ENCODE results near the gene ADAMTSL1.

ADAMTSL1 gene

DNA sequence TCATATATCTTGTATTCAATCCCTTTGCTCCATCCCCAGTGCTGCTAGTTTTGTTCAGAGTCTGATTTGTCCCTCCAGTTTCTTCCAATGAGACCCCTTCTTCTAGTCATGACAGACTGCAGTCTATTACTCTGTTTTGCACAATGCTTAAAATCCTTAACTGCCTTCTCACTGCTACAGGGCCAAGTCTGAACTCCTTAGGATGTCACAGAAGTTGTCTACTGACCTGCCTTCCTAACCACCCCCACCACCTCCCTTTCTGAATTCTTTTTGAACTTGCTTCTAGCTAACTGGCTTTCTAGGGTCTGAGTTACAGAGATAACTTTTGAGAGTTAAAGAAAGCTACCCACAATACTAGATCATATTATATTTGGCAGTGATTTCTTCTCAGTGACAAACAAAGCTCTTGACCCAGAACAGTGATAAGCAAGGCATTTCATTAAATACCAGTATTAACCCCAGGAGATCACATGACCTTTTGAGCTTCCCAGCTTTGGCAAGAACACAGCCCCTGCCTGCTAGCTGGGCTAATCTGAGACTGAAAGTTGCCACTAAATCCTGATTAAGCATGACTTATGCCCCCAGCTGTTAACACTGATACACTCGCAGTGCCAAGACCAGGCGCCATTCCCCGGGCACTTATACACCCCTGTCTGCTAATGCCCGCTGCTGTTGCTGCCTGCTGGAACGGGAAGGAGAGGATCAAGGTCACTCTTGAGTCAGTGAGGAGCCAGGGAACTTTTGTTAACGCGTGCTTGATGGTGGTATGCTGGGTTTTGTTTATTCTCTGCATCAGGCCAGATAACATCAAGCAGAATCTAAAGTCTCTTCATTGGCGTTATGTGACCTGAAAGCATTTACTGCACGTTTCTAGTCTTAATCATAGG is 36.4 kb upstream of the ADAMTSL1 start:
- H3K4me3 ChIP-seq (replicated peaks in 1 of 2; ENCODE audit: low read depth in 2 of 2, low read length in 2 of 2) = peak overlapping the region in 1 of 2 donors; percentile 39
- peak; percentile 49 to 68 for DNase-seq (ENCODE audit: low read depth in 2 of 2)
- TF ChIP-seq CTCF (IDR thresholded peaks at IDR 0.05; ENCODE audit: low read depth, low read length) = no peak

DNA sequence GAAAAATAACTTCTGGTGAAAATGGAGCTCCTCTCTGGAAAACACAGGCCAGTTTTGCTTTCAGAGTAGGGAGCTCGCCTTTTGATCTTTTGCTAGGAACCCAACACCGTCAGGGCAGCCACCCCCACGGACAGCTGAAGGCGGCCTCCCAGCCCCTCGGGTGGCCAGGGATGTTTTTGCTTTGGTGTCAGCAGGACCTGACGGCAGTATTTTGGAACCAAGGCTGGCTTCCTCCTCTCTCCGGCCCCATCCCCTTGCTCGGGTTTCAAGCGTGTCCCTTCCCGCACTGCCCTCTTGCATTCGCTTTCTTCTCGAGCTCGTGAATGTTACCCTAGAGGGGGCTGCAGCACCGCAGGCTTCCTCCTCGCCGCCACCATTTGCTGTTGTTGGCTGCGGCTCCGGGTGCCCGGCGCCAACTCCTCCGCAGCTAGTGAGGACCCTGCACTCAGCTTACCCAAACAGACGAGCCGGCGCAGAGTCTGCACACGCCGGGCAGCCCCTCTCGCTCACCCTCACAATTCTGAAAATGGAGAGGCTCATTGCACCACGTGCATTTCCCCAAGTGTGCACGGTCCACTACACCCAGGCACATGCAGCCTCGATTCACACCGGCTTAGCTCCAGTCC is 35.5 kb upstream of the ADAMTSL1 start:
- TF ChIP-seq CTCF (IDR thresholded peaks at IDR 0.05; ENCODE audit: low read depth, low read length) = peak; percentile 26
- DNase-seq (ENCODE audit: low read depth in 2 of 2) = peak; percentile 53 to 70
- H3K4me3 ChIP-seq (replicated peaks in 1 of 2; ENCODE audit: low read depth in 2 of 2, low read length in 2 of 2) = peak overlapping the region; percentile 37 to 39

GRCh38 chr9:18438951-18439350 is 35.0 kb upstream of the ADAMTSL1 start:
- peak in 1 of 2 donors; percentile 56 for DNase-seq (ENCODE audit: low read depth in 2 of 2)
- TF ChIP-seq CTCF (IDR thresholded peaks at IDR 0.05; ENCODE audit: low read depth, low read length) = no peak

DNA sequence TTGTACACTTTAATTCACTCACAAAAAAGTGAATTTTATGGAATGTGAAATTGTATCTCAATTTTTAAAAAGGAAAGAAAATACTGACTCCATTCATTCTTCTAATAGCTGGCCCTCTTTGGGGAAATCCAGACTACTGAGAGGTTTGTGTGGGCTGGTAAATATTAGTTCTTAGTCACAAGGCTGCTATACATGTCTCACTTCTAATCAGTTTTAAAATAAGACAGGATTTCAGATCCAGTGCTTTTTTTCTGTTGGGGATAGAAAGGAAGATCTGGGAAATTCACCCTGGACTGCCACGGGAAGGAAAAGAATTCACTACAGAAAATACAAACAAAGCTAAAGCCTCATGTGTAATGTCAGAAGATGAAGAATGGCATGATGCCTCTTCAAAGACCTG is 32.7 kb upstream of the ADAMTSL1 start:
- no peak for TF ChIP-seq CTCF (IDR thresholded peaks at IDR 0.05; ENCODE audit: low read depth, low read length)
- peak in 1 of 2 donors; percentile 39 for DNase-seq (ENCODE audit: low read depth in 2 of 2)
- no peak overlapping the region for H3K4me3 ChIP-seq (replicated peaks in 1 of 2; ENCODE audit: low read depth in 2 of 2, low read length in 2 of 2)

More at GRCh38 chr9:18438951-18439350, 35.0 kb upstream of the ADAMTSL1 start:
- H3K4me3 ChIP-seq (replicated peaks in 1 of 2; ENCODE audit: low read depth in 2 of 2, low read length in 2 of 2) = peak overlapping the region; percentile 37 to 39

- TF ChIP-seq CTCF (IDR thresholded peaks at IDR 0.05; ENCODE audit: low read depth, low read length) = peak; percentile 90
- peak; percentile 90 to 92 for DNase-seq (ENCODE audit: low read depth in 2 of 2)
- no peak overlapping the region for H3K4me3 ChIP-seq (replicated peaks in 1 of 2; ENCODE audit: low read depth in 2 of 2, low read length in 2 of 2)
These were observed 31.1 kb upstream of the ADAMTSL1 start for GRCh38 chr9:18442629-18443491.

- H3K4me3 ChIP-seq (replicated peaks in 1 of 2; ENCODE audit: low read depth in 2 of 2, low read length in 2 of 2) = no peak overlapping the region
These were observed 26.8 kb upstream of the ADAMTSL1 start for GRCh38 chr9:18447131-18447530.

More at GRCh38 chr9:18447131-18447530, 26.8 kb upstream of the ADAMTSL1 start:
- no peak for TF ChIP-seq CTCF (IDR thresholded peaks at IDR 0.05; ENCODE audit: low read depth, low read length)
- peak in 1 of 2 donors; percentile 21 for DNase-seq (ENCODE audit: low read depth in 2 of 2)
